ENCODE measurements around the gene CCL1. TPM values are rescaled to one million over a fixed set of nuclear protein-coding genes. Genes with fewer than 3 reads are reported as not detected.

The CCL1 gene
- total and polyA plus RNA-seq, 2 donors (not counting 1 experiment from before 2014, with no cell fraction given): not detected

- 33% methylated on average over 2 of the region's 4 CpGs for WGBS (ENCODE audit: insufficient coverage)
- ATAC-seq (ENCODE audit: low read depth): no peak
- H3K9ac ChIP-seq (ENCODE audit: low read length): no peak overlapping the region
- H3K4me3 ChIP-seq (ENCODE audit: control extremely low read depth in 1 of 5, extremely low read depth in 1 of 5, insufficient read depth in 1 of 5, low read depth in 2 of 5, low read length in 4 of 5): no peak overlapping the region
- Mint-ChIP-seq H3K27ac (no peak overlapping the region), H3K4me1 (peaks cover 27% of the 10 kb centered on the region), H3K9me3 (ENCODE audit: insufficient read depth) (no peaks in the 10 kb centered on the region), H3K27me3 (peaks cover 9% of the 10 kb centered on the region), H3K4me3 (no peak overlapping the region)
- no peaks in the 10 kb centered on the region for H3K9me3 ChIP-seq (ENCODE audit: control extremely low read depth in 1 of 3, control insufficient read depth in 2 of 3, insufficient read depth in 1 of 3, low read length in 2 of 3)
- H3K79me2 ChIP-seq (ENCODE audit: control insufficient read depth, insufficient read depth, low read length): no peaks in the 10 kb centered on the region
- DNase-seq: no peak
- H3K27me3 ChIP-seq (replicated peaks in 1 of 4; ENCODE audit: control extremely low read depth in 1 of 4, control insufficient read depth in 3 of 4, insufficient read depth in 4 of 4, low read length in 3 of 4): peaks cover 0 to 6% (median 2%) of the 10 kb centered on the region in 4 experiments
- no peak overlapping the region for H2AFZ ChIP-seq (ENCODE audit: insufficient read depth, low read depth, low read length, poor library complexity, severe bottlenecking)
- no peak overlapping the region for H3K27ac ChIP-seq (ENCODE audit: low read length in 2 of 2)
- ChIA-PET CTCF (no interaction called here), POLR2A (no interaction called here)
- H3K36me3 ChIP-seq (replicated peaks in 1 of 2; ENCODE audit: control extremely low read depth in 1 of 2, control insufficient read depth in 1 of 2, extremely low read depth in 1 of 2, insufficient read depth in 2 of 2, low read length in 1 of 2): no peaks in the 10 kb centered on the region
- H4K20me1 ChIP-seq (ENCODE audit: control insufficient read depth, insufficient read depth, low read length, poor library complexity, severe bottlenecking): no peaks in the 10 kb centered on the region
- H3K4me2 ChIP-seq (replicated peaks; ENCODE audit: low read depth, low read length, poor library complexity, severe bottlenecking): no peak overlapping the region
- intact Hi-C loops (cut with micrococcal nuclease): no loop called here
- peaks cover 24 to 27% of the 10 kb centered on the region in 2 donors for H3K4me1 ChIP-seq (ENCODE audit: control insufficient read depth in 2 of 2, insufficient read depth in 2 of 2, low read length in 2 of 2)
- TF ChIP-seq EZH2 (IDR thresholded peaks at IDR 0.05; ENCODE audit: borderline replicate concordance, insufficient read depth, low read depth, low read length, poor library complexity, severe bottlenecking): no peak
- no peak for TF ChIP-seq CTCF (IDR thresholded peaks at IDR 0.05)
Measured at GRCh38 chr17:34403006-34403405, 40.0 kb upstream of the CCL1 start.

DNA sequence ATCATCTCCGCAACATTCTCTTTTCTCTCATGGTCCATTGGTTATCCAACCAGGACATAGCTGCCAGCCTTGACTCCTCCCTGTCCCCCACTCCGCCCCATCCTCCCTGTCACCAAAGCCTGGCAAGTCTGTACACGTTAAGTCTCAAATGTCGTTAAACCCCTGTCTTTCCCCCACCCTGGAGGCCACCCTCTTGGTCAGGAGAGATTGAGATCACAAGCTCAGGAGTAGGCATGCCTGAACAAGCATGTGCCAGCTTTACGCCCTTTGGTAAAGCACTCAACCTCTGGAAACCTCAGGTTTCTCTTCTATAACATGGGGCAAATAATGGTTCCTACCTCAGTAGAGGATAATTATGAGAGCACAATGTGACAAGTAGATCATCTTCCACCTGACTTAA lies 38.1 kb upstream of the CCL1 start:
- DNase-seq (no peak), ATAC-seq (ENCODE audit: low read depth) (no peak)
- CTCF ChIA-PET: interaction anchor here (0.7 to 1.1 kb wide), 3 partner anchors 11 to 40 kb away, joined by 3 read pairs; no protein-coding TSS in a partner anchor
- Histone ChIP-seq H3K4me1 (ENCODE audit: control insufficient read depth in 2 of 2, insufficient read depth in 2 of 2, low read length in 2 of 2) (peaks cover 25 to 27% of the 10 kb centered on the region in 2 donors), H3K79me2 (ENCODE audit: control insufficient read depth, insufficient read depth, low read length) (no peaks in the 10 kb centered on the region), H3K27me3 (replicated peaks in 1 of 4; ENCODE audit: control extremely low read depth in 1 of 4, control insufficient read depth in 3 of 4, insufficient read depth in 4 of 4, low read length in 3 of 4) (no peaks in the 10 kb centered on the region), H3K27ac (ENCODE audit: low read length in 2 of 2) (no peak overlapping the region), H3K9me3 (ENCODE audit: control extremely low read depth in 1 of 3, control insufficient read depth in 2 of 3, insufficient read depth in 1 of 3, low read length in 2 of 3) (no peaks in the 10 kb centered on the region), H3K9ac (ENCODE audit: low read length) (no peak overlapping the region), H3K4me3 (ENCODE audit: control extremely low read depth in 1 of 5, extremely low read depth in 1 of 5, insufficient read depth in 1 of 5, low read depth in 2 of 5, low read length in 4 of 5) (no peak overlapping the region), H2AFZ (ENCODE audit: insufficient read depth, low read depth, low read length, poor library complexity, severe bottlenecking) (no peak overlapping the region), H3K4me2 (replicated peaks; ENCODE audit: low read depth, low read length, poor library complexity, severe bottlenecking) (no peak overlapping the region), H3K36me3 (replicated peaks in 1 of 2; ENCODE audit: control extremely low read depth in 1 of 2, control insufficient read depth in 1 of 2, extremely low read depth in 1 of 2, insufficient read depth in 2 of 2, low read length in 1 of 2) (no peaks in the 10 kb centered on the region), H4K20me1 (ENCODE audit: control insufficient read depth, insufficient read depth, low read length, poor library complexity, severe bottlenecking) (no peaks in the 10 kb centered on the region)
- no peaks in the 10 kb centered on the region for H3K27me3 Mint-ChIP-seq
- no peak overlapping the region for H3K27ac Mint-ChIP-seq
- peaks cover 30% of the 10 kb centered on the region for H3K4me1 Mint-ChIP-seq
- H3K9me3 Mint-ChIP-seq (ENCODE audit: insufficient read depth): no peaks in the 10 kb centered on the region
- POLR2A ChIA-PET: no interaction called here
- TF ChIP-seq CTCF (IDR thresholded peaks at IDR 0.05) (no peak), EZH2 (IDR thresholded peaks at IDR 0.05; ENCODE audit: borderline replicate concordance, insufficient read depth, low read depth, low read length, poor library complexity, severe bottlenecking) (no peak)
- intact Hi-C loops (cut with micrococcal nuclease): no loop called here
- H3K4me3 Mint-ChIP-seq: no peak overlapping the region
- 98% methylated on average over 4 of the region's 5 CpGs for WGBS (ENCODE audit: insufficient coverage)

Measured in B cell (primary cell).